ENCODE data around the gene CRB3. TPM values are rescaled to one million over a fixed set of nuclear protein-coding genes. Genes with fewer than 3 reads are reported as not detected.

Gene CRB3
- polyA plus RNA-seq, 3 donors = not detected

DNA sequence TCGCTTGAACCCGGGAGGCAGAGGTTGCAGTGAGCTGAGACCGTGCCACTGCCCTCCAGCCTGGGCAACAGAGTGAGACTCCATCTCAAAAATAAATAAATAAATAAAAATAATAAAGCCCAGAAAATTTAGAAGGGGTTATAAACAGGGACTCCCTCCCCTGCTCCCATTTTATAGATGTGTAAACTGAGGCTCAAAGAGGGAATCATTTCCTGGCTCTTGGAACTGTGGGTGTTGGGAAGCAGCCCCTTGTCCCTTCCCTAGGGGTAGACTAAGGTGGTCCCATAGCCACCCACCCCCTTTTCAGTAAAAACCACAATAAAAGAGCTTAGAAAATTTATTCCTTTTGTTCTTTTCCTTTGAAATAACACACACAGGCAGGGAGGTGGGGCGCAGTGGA, 24.3 kb upstream of the CRB3 start:
- TF ChIP-seq, protein P1, sequence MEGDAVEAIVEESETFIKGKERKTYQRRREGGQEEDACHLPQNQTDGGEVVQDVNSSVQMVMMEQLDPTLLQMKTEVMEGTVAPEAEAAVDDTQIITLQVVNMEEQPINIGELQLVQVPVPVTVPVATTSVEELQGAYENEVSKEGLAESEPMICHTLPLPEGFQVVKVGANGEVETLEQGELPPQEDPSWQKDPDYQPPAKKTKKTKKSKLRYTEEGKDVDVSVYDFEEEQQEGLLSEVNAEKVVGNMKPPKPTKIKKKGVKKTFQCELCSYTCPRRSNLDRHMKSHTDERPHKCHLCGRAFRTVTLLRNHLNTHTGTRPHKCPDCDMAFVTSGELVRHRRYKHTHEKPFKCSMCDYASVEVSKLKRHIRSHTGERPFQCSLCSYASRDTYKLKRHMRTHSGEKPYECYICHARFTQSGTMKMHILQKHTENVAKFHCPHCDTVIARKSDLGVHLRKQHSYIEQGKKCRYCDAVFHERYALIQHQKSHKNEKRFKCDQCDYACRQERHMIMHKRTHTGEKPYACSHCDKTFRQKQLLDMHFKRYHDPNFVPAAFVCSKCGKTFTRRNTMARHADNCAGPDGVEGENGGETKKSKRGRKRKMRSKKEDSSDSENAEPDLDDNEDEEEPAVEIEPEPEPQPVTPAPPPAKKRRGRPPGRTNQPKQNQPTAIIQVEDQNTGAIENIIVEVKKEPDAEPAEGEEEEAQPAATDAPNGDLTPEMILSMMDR (IDR thresholded peaks at IDR 0.05) = no peak
- H3K9ac ChIP-seq (ENCODE audit: insufficient read depth, low read length, poor library complexity, severe bottlenecking) = no peak overlapping the region
- H3K9me3 Mint-ChIP-seq = no peaks in the 10 kb centered on the region

DNA sequence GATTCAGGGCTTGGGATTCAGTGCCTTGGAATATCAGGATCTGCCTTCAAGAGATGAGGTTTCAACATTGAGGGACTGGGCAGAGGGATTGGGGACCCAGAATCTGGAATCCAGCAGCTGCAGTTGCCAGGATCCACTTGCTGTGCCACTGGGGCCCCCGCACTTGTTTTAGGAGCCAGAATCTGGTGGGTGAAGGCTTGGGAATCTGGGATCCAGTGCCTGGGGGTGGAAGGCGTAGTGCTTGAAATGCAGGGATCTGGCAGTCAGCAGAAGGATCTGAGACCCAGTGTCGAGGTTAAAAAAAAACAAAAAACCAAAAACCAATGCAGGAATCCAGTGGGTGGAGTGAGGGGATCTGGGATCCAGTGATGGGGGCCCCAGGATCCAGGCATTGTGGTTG, 23.2 kb upstream of the CRB3 start:
- no peaks in the 10 kb centered on the region for H3K27me3 ChIP-seq (ENCODE audit: control insufficient read depth in 2 of 2, insufficient read depth in 2 of 2, low read length in 2 of 2)
- H3K36me3 ChIP-seq (replicated peaks in 1 of 2; ENCODE audit: control insufficient read depth in 1 of 2, insufficient read depth in 2 of 2, low read length in 2 of 2) = no peaks in the 10 kb centered on the region
- no peak overlapping the region for H3K27ac Mint-ChIP-seq
- H3K4me2 ChIP-seq (replicated peaks; ENCODE audit: extremely low read depth, low read length, poor library complexity, severe bottlenecking) = no peak overlapping the region
- H3K36me3 Mint-ChIP-seq = no peaks in the 10 kb centered on the region
- no peak overlapping the region for H3K27ac ChIP-seq (ENCODE audit: low read depth in 1 of 2, low read length in 2 of 2)
- no peaks in the 10 kb centered on the region for H4K20me1 ChIP-seq (ENCODE audit: insufficient read depth, low read length)
- no peak overlapping the region for H2AFZ ChIP-seq (ENCODE audit: insufficient read depth, low read depth, low read length, poor library complexity, severe bottlenecking)
- H3K9me3 Mint-ChIP-seq = peaks cover 0 to 6% (median 0%) of the 10 kb centered on the region in 7 donors
- no peaks in the 10 kb centered on the region for H3K4me1 Mint-ChIP-seq
- intact Hi-C loops (cut with micrococcal nuclease) = no loop called here
- H3K9me3 ChIP-seq (replicated peaks in 1 of 2; ENCODE audit: control insufficient read depth in 1 of 2, insufficient read depth in 1 of 2, low read length in 2 of 2) = no peaks in the 10 kb centered on the region
- no peak overlapping the region for H3K4me3 ChIP-seq (replicated peaks in 1 of 3; ENCODE audit: low read depth in 2 of 3, low read length in 3 of 3)
- H3K9ac ChIP-seq (ENCODE audit: insufficient read depth, low read length, poor library complexity, severe bottlenecking) = no peak overlapping the region
- H3K4me3 Mint-ChIP-seq = no peak overlapping the region
- 86% methylated on average over 3 of the region's 3 CpGs for whole genome bisulfite sequencing (ENCODE audit: insufficient coverage)
- H3K79me2 ChIP-seq (ENCODE audit: insufficient read depth, low read length) = no peaks in the 10 kb centered on the region
- TF ChIP-seq, protein P1 (IDR thresholded peaks at IDR 0.05) = no peak
- H3K4me1 ChIP-seq (ENCODE audit: control insufficient read depth in 1 of 2, insufficient read depth in 2 of 2, low read length in 2 of 2) = no peaks in the 10 kb centered on the region
- DNase-seq = no peak
- H3K27me3 Mint-ChIP-seq (ENCODE audit: low read depth in 3 of 3) = peaks cover 0 to 7% (median 4%) of the 10 kb centered on the region in 3 donors

More for the DNA sequence above, 24.3 kb upstream of the CRB3 start:
- Histone ChIP-seq H3K27me3 (ENCODE audit: control insufficient read depth in 2 of 2, insufficient read depth in 2 of 2, low read length in 2 of 2) (no peaks in the 10 kb centered on the region), H3K27ac (ENCODE audit: low read depth in 1 of 2, low read length in 2 of 2) (no peak overlapping the region), H4K20me1 (ENCODE audit: insufficient read depth, low read length) (no peaks in the 10 kb centered on the region), H3K9me3 (replicated peaks in 1 of 2; ENCODE audit: control insufficient read depth in 1 of 2, insufficient read depth in 1 of 2, low read length in 2 of 2) (no peaks in the 10 kb centered on the region), H3K4me2 (replicated peaks; ENCODE audit: extremely low read depth, low read length, poor library complexity, severe bottlenecking) (no peak overlapping the region), H3K79me2 (ENCODE audit: insufficient read depth, low read length) (no peaks in the 10 kb centered on the region), H3K36me3 (replicated peaks in 1 of 2; ENCODE audit: control insufficient read depth in 1 of 2, insufficient read depth in 2 of 2, low read length in 2 of 2) (no peaks in the 10 kb centered on the region), H2AFZ (ENCODE audit: insufficient read depth, low read depth, low read length, poor library complexity, severe bottlenecking) (no peak overlapping the region), H3K4me3 (replicated peaks in 1 of 3; ENCODE audit: low read depth in 2 of 3, low read length in 3 of 3) (no peak overlapping the region), H3K4me1 (ENCODE audit: control insufficient read depth in 1 of 2, insufficient read depth in 2 of 2, low read length in 2 of 2) (no peaks in the 10 kb centered on the region)
- no peak for DNase-seq
- H3K4me1 Mint-ChIP-seq = no peaks in the 10 kb centered on the region
- peaks cover 0 to 12% (median 4%) of the 10 kb centered on the region in 3 donors for H3K27me3 Mint-ChIP-seq (ENCODE audit: low read depth in 3 of 3)
- H3K36me3 Mint-ChIP-seq = no peaks in the 10 kb centered on the region
- no peak overlapping the region for H3K27ac Mint-ChIP-seq
- intact Hi-C loops (cut with micrococcal nuclease) = no loop called here
- WGBS (ENCODE audit: insufficient coverage) = no CpG with 5 or more reads among the region's 4 CpGs
- H3K4me3 Mint-ChIP-seq = no peak overlapping the region

Data from CD14-positive monocyte (primary cell).